Smooth muscle cell (in vitro differentiated cells): ENCODE data around the gene OSBPL5. TPM values are rescaled to one million over a fixed set of nuclear protein-coding genes. Genes with fewer than 3 reads are reported as not detected.

Experiments
- DNase-seq: peaks from one replicate; lab custom pipeline; 2025; ENCODE audit not compliant: unreplicated experiment; lab: John Stamatoyannopoulos, UW
- H2AFZ ChIP-seq: fragments of 200-600 bp; sonication (generic); 2 replicates; pipeline ENCODE4 v1.6.0; 2016; ENCODE audit warnings: antibody characterized with exemption, low read depth, mild to moderate bottlenecking
- H3F3A ChIP-seq: fragments of 200-600 bp; sonication (generic); 2 replicates; pipeline ENCODE4 v1.6.0; 2017; ENCODE audit warnings: antibody characterized with exemption, low read depth
- H3K27ac ChIP-seq: fragments of 200-600 bp; sonication (generic); 2 replicates; pipeline ENCODE4 v1.5.1; 2016; ENCODE audit warnings: low read depth, mild to moderate bottlenecking
- H3K27me3 ChIP-seq: fragments of 200-600 bp; sonication (generic); 2 replicates; pipeline ENCODE4 v1.6.1; 2016; ENCODE audit warnings: low read depth, mild to moderate bottlenecking
- H3K36me3 ChIP-seq: fragments of 200-600 bp; sonication (generic); 2 replicates; pipeline ENCODE4 v1.5.1; 2016; ENCODE audit warnings: low read depth
- H3K4me1 ChIP-seq: fragments of 200-600 bp; sonication (generic); 2 replicates; pipeline ENCODE4 v1.5.1; 2016; ENCODE audit warnings: low read depth
- H3K4me2 ChIP-seq: fragments of 200-600 bp; sonication (generic); 2 replicates; pipeline ENCODE4 v1.6.0; 2016; ENCODE audit warnings: mild to moderate bottlenecking
- H3K4me3 ChIP-seq: fragments of 200-600 bp; sonication (generic); 2 replicates; pipeline ENCODE4 v1.5.1; 2016; ENCODE audit warnings: mild to moderate bottlenecking
- H3K79me2 ChIP-seq: fragments of 200-600 bp; sonication (generic); 2 replicates; pipeline ENCODE4 v1.6.0; 2016; ENCODE audit warnings: low read depth, mild to moderate bottlenecking
- H3K9ac ChIP-seq: fragments of 200-600 bp; sonication (generic); 2 replicates; pipeline ENCODE4 v1.6.0; 2016; ENCODE audit warnings: low read depth
- H3K9me3 ChIP-seq: fragments of 200-600 bp; sonication (generic); replicated peaks from 2 replicates; pipeline ENCODE4 v1.5.1; 2016; ENCODE audit warnings: low read depth
- H4K20me1 ChIP-seq: fragments of 200-600 bp; sonication (generic); 2 replicates; pipeline ENCODE4 v1.6.0; 2016; ENCODE audit warnings: low read depth
- CTCF ChIP-seq: fragments of 200-600 bp; sonication (generic); IDR thresholded peaks from 2 replicates; pipeline ENCODE4 v1.5.1; 2017; ENCODE audit warnings: borderline replicate concordance, mild to moderate bottlenecking, antibody characterized with exemption; ENCODE audit not compliant: insufficient read depth, poor library complexity, severe bottlenecking
- WGBS: methylation state at CpG from one replicate; pipeline ENCODE4 v1.1.7; 2016; ENCODE audit warnings: low lambda C conversion rate; 5-methylcytosine and 5-hydroxymethylcytosine counted together
- polyA plus RNA-seq: library from polyadenylated mRNA; unstranded; fragments of >200 nt; fragmentation: Nextera tagmentation; extraction: Ambion mirVana; gene quantifications from 2 replicates; pipeline ENCODE4 v1.2.1, GENCODE V29; 2016
- total RNA-seq: library from RNA; depleted of rRNA; stranded (reverse); fragments of >200 nt; gene quantifications from 2 replicates; pipeline ENCODE4 v1.2.3, GENCODE V29; 2014

OSBPL5 gene
- total and polyA plus RNA-seq, 2 experiments from 2014 or later = 27.3 to 43.4 TPM

GRCh38 chr11:3127706-3128355 lies 37.3 kb downstream of the OSBPL5 start:
- no peak for DNase-seq
- no peaks in the 10 kb centered on the region for H3K9me3 ChIP-seq
- no peaks in the 10 kb centered on the region for H3K27me3 ChIP-seq
- H3F3A ChIP-seq = no peaks in the 10 kb centered on the region
- H3K79me2 ChIP-seq = no peaks in the 10 kb centered on the region
- no peak overlapping the region for H3K27ac ChIP-seq
- no peaks in the 10 kb centered on the region for H3K36me3 ChIP-seq
- H3K4me3 ChIP-seq = no peak overlapping the region
- no peak overlapping the region for H3K4me2 ChIP-seq
- peaks cover 71% of the 10 kb centered on the region for H4K20me1 ChIP-seq
- no peak overlapping the region for H2AFZ ChIP-seq
- H3K9ac ChIP-seq = no peak overlapping the region
- no peaks in the 10 kb centered on the region for H3K4me1 ChIP-seq
- TF ChIP-seq CTCF = no peak
- WGBS = 86% methylated on average over 16 of the region's 16 CpGs

GRCh38 chr11:3126901-3127691 lies 38.0 kb downstream of the OSBPL5 start:
- H2AFZ ChIP-seq = no peak overlapping the region
- H3K4me3 ChIP-seq = no peak overlapping the region
- 94% methylated on average over 24 of the region's 24 CpGs for WGBS
- no peak for TF ChIP-seq CTCF
- no peaks in the 10 kb centered on the region for H3K9me3 ChIP-seq
- no peaks in the 10 kb centered on the region for H3K79me2 ChIP-seq
- no peak for DNase-seq
- no peaks in the 10 kb centered on the region for H3F3A ChIP-seq
- no peak overlapping the region for H3K27ac ChIP-seq
- no peaks in the 10 kb centered on the region for H3K36me3 ChIP-seq
- no peak overlapping the region for H3K4me2 ChIP-seq
- peaks cover 64% of the 10 kb centered on the region for H4K20me1 ChIP-seq
- H3K27me3 ChIP-seq = no peaks in the 10 kb centered on the region
- no peak overlapping the region for H3K9ac ChIP-seq
- no peaks in the 10 kb centered on the region for H3K4me1 ChIP-seq

- no peaks in the 10 kb centered on the region for H3F3A ChIP-seq
- no peak for TF ChIP-seq CTCF
- H3K27ac ChIP-seq = no peak overlapping the region
- no peak overlapping the region for H2AFZ ChIP-seq
- H4K20me1 ChIP-seq = peaks cover 60% of the 10 kb centered on the region
- H3K79me2 ChIP-seq = no peaks in the 10 kb centered on the region
- 96% methylated on average over 21 of the region's 21 CpGs for WGBS
- DNase-seq = no peak
- H3K4me1 ChIP-seq = no peaks in the 10 kb centered on the region
- H3K9me3 ChIP-seq = no peaks in the 10 kb centered on the region
- no peak overlapping the region for H3K4me2 ChIP-seq
- no peaks in the 10 kb centered on the region for H3K27me3 ChIP-seq
- no peak overlapping the region for H3K4me3 ChIP-seq
- no peaks in the 10 kb centered on the region for H3K36me3 ChIP-seq
- H3K9ac ChIP-seq = no peak overlapping the region
These were observed 38.8 kb downstream of the OSBPL5 start for GRCh38 chr11:3126207-3126865.
